Umbilical cord (tissue), 2 donors: ENCODE measurements around the gene SALL1. TPM values are rescaled to one million over a fixed set of nuclear protein-coding genes. Genes with fewer than 3 reads are reported as not detected.

Experiments used
- DNase-seq: peaks from one replicate; pipeline ENCODE4 v3.0.0-alpha.2; 2015; ENCODE audit warnings: low spot score
- total RNA-seq: library from RNA; depleted of rRNA; stranded (reverse); fragments of >200 nt; gene quantifications from one replicate; pipeline ENCODE4 v1.2.3, GENCODE V29; 2014; ENCODE audit warnings: low replicate concordance; ENCODE audit not compliant: insufficient read depth

Gene SALL1
- total RNA-seq, 1 donor from 2014 or later, result 1.2 TPM

GRCh38 chr16:51141106-51141505 lies 10.0 kb downstream of the SALL1 start:
- DNase-seq, result no peak

- DNase-seq, result no peak
Measured at GRCh38 chr16:51140112-51140511, 11.0 kb downstream of the SALL1 start.

GRCh38 chr16:51139568-51139967 lies 11.5 kb downstream of the SALL1 start:
- no peak for DNase-seq

- DNase-seq, result no peak
Measured at GRCh38 chr16:51138178-51138577, 12.9 kb downstream of the SALL1 start.

GRCh38 chr16:51137097-51137496 lies 14.0 kb downstream of the SALL1 start:
- DNase-seq, result no peak

GRCh38 chr16:51134876-51135275 lies 16.2 kb downstream of the SALL1 start:
- DNase-seq, result no peak

GRCh38 chr16:51134269-51134812 lies 16.7 kb downstream of the SALL1 start:
- DNase-seq, result no peak

- no peak for DNase-seq
Measured at GRCh38 chr16:51133688-51134087, 17.4 kb downstream of the SALL1 start.

GRCh38 chr16:51133183-51133582 lies 17.9 kb downstream of the SALL1 start:
- DNase-seq, result no peak

- DNase-seq, result peak; percentile 61
Measured at GRCh38 chr16:51132490-51133115, 18.5 kb downstream of the SALL1 start.

- no peak for DNase-seq
Measured at GRCh38 chr16:51131619-51132018, 19.5 kb downstream of the SALL1 start.

GRCh38 chr16:51129105-51129504 lies 22.0 kb downstream of the SALL1 start:
- DNase-seq, result peak; percentile 69

GRCh38 chr16:51125992-51126391 lies 25.1 kb downstream of the SALL1 start:
- DNase-seq, result no peak

- no peak for DNase-seq
Measured at GRCh38 chr16:51124896-51125295, 26.2 kb downstream of the SALL1 start.

GRCh38 chr16:51121850-51122249 lies 29.2 kb downstream of the SALL1 start:
- DNase-seq, result no peak

GRCh38 chr16:51120730-51121347 lies 30.2 kb downstream of the SALL1 start:
- DNase-seq, result no peak

GRCh38 chr16:51119973-51120729 lies 30.9 kb downstream of the SALL1 start:
- DNase-seq, result no peak

- peak; percentile 38 for DNase-seq
Measured at GRCh38 chr16:51119556-51119955, 31.5 kb downstream of the SALL1 start.

- no peak for DNase-seq
Measured at GRCh38 chr16:51116353-51116752, 34.7 kb downstream of the SALL1 start.

GRCh38 chr16:51114382-51114781 lies 36.7 kb downstream of the SALL1 start:
- DNase-seq, result no peak

GRCh38 chr16:51113236-51114125 lies 37.6 kb downstream of the SALL1 start:
- DNase-seq, result no peak

- DNase-seq, result no peak
Measured at GRCh38 chr16:51112323-51112722, 38.7 kb downstream of the SALL1 start.
